WI38 (cell line): ENCODE measurements around the gene WWOX.
"Not testable (repeated sequence)": the region's sequence is repeated elsewhere in the genome, so short reads cannot be mapped to it uniquely, and the experiment has no call there.

Experiments used
- H3K4me3 ChIP-seq: 2 replicates; pipeline ENCODE4 v1.5.1; 2011; ENCODE audit warnings: low read depth, mild to moderate bottlenecking, control low read depth, low read length
- TF ChIP-seq, protein P1 (sequence below): IDR thresholded peaks from 2 replicates; pipeline ENCODE4 v1.5.1; 2012; ENCODE audit warnings: low read depth, mild to moderate bottlenecking, control low read depth, low read length

Gene WWOX

DNA sequence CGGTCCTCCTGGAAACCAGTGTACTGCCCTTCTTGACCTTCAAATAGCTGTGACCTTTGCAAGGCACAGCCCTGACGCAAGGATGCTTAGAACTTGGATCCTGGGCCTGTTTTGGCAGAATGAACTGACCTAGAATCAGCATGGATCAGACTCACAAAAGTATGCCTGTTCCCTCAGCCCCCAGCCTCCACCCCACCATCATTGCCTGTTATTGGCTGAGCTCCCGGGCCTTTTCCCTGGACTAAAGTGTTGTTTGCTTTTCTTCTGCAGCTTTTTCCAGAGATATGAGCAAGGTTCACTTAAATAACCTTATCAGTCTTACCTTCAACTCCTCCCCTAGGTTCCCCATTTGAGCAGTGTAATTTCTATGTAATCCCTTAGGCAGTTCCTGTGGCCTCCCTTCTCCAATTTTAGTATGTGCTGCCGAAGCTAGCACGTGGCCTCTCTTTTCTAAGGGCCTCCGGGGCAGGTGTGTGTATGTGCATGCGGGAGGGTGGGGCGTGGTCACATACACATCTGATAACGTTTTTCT, 1153.7 kb downstream of the WWOX start:
- TF ChIP-seq, protein P1, sequence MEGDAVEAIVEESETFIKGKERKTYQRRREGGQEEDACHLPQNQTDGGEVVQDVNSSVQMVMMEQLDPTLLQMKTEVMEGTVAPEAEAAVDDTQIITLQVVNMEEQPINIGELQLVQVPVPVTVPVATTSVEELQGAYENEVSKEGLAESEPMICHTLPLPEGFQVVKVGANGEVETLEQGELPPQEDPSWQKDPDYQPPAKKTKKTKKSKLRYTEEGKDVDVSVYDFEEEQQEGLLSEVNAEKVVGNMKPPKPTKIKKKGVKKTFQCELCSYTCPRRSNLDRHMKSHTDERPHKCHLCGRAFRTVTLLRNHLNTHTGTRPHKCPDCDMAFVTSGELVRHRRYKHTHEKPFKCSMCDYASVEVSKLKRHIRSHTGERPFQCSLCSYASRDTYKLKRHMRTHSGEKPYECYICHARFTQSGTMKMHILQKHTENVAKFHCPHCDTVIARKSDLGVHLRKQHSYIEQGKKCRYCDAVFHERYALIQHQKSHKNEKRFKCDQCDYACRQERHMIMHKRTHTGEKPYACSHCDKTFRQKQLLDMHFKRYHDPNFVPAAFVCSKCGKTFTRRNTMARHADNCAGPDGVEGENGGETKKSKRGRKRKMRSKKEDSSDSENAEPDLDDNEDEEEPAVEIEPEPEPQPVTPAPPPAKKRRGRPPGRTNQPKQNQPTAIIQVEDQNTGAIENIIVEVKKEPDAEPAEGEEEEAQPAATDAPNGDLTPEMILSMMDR = no peak
- H3K4me3 ChIP-seq = no peak overlapping the region

DNA sequence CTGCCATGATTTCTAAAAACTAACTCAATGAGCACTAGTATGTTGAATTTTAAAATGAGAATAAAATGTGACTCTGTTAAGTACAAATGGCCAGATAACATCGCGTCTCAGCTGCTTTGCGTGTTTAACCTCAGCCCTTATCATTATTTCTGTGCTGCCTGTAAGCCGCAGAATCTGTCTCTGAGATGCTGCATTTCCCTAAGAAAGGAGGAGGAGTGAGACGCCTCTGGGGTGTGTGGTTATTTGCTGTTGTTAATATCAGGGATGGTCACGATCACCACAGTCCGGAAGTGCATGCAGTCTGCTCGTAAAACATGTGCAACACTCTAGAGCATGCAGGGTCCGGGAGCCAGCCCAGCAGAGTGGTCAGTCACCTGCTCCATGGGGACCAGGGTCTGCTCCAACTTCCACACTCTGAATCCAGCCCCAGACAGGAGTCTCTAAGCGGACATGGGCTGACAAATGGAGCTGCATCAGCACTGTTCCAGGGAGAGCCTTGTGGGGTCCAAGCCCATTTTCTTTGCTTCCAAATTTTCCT, 1158.6 kb downstream of the WWOX start:
- H3K4me3 ChIP-seq = no peak overlapping the region
- TF ChIP-seq, protein P1 = no peak

DNA sequence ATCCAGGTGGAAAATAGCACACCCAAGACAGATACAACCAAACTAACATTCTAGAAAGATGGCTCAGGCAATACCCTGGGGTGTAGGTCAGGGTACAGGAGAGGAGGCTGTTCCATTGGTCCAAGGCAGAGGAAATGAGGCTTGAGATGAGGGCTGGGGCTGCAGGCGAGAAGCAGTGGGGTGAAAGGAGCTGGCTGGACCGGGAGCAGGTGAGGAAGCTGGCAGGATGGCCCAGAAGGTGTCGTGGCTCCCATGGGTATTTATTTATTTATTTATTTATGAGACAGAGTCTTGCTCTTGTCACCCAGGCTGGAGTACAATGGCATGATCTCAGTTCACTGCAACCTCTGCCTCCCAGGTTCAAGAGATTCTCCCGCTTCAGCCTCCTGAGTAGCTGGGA, 1161.4 kb downstream of the WWOX start:
- not testable (repeated sequence) for H3K4me3 ChIP-seq

DNA sequence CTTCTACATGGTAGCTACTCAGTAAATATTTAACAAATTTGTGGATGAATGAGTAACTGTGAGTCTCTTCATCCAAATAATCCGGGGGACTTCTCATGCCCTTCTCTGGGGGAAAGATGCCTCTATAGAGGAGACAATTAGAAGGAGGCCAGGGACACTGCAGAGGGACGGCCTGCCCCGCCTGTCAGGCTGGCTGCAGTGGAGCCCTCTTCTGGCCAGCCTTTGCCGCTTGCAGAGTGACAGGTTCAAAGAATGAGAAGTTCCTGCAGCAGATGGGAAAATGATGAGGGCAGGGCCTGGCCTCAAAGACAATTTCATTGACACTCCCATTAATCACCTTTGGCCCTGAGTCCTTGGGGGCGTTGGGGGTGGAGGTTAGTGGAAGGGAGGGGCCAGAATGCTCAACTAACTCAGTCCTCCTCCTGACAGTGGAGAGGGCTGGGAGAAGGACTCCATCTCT, 1162.1 kb downstream of the WWOX start:
- TF ChIP-seq, protein P1 = no peak
- H3K4me3 ChIP-seq = no peak overlapping the region

DNA sequence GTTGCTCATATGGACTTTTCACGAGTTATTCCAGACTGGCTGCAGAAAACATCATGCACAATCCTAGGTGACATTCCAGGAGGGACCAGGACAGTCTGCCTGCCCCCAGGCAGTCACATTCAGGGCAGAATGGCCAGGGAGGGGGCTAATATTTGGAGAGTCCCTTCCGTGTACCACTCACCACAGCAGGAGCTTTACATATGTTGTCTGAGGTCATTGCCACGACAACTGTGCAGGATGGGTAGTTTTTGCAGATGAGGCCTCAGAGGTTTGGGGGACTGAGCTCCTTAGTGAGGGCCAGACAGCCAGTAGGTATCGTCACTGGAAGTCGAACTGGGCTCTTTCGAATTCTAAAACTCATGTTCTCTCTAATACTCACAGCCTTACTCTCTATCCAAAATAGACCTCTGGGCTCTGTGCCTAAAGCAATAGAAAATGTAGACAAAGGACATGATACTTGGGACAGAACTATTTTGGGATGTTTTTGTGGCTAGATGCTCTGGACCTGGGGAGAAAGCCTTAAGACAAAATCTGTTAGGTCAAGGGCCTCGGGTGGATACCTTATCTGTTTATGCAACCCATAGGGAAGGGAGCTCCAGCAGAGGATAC, 1162.6 kb downstream of the WWOX start:
- TF ChIP-seq, protein P1 = no peak
- no peak overlapping the region for H3K4me3 ChIP-seq
